ENCODE data around the gene BCAS3.

DNA sequence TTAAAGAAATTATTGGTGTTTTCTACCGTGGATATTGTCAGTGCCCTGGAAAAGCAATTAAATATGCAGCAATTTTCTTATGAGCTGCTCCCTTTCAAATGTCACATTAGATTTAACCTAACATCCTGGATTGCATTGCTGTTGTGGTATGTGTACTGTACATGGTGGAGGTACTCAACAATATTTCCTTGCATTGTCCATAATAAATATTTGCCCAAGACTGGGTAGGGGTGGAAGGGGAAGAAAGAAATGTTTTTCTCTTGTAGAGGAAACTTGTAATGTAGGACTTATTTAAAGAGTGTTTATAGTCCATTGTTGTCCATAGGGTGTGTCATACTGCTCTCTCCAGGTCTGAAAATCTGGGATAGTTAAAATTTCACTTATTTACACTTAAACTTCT, 375.8 kb downstream of the BCAS3 start:
- TF ChIP-seq, protein P1, sequence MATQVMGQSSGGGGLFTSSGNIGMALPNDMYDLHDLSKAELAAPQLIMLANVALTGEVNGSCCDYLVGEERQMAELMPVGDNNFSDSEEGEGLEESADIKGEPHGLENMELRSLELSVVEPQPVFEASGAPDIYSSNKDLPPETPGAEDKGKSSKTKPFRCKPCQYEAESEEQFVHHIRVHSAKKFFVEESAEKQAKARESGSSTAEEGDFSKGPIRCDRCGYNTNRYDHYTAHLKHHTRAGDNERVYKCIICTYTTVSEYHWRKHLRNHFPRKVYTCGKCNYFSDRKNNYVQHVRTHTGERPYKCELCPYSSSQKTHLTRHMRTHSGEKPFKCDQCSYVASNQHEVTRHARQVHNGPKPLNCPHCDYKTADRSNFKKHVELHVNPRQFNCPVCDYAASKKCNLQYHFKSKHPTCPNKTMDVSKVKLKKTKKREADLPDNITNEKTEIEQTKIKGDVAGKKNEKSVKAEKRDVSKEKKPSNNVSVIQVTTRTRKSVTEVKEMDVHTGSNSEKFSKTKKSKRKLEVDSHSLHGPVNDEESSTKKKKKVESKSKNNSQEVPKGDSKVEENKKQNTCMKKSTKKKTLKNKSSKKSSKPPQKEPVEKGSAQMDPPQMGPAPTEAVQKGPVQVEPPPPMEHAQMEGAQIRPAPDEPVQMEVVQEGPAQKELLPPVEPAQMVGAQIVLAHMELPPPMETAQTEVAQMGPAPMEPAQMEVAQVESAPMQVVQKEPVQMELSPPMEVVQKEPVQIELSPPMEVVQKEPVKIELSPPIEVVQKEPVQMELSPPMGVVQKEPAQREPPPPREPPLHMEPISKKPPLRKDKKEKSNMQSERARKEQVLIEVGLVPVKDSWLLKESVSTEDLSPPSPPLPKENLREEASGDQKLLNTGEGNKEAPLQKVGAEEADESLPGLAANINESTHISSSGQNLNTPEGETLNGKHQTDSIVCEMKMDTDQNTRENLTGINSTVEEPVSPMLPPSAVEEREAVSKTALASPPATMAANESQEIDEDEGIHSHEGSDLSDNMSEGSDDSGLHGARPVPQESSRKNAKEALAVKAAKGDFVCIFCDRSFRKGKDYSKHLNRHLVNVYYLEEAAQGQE (IDR thresholded peaks at IDR 0.05), result no peak
- TF ChIP-seq, protein P2, sequence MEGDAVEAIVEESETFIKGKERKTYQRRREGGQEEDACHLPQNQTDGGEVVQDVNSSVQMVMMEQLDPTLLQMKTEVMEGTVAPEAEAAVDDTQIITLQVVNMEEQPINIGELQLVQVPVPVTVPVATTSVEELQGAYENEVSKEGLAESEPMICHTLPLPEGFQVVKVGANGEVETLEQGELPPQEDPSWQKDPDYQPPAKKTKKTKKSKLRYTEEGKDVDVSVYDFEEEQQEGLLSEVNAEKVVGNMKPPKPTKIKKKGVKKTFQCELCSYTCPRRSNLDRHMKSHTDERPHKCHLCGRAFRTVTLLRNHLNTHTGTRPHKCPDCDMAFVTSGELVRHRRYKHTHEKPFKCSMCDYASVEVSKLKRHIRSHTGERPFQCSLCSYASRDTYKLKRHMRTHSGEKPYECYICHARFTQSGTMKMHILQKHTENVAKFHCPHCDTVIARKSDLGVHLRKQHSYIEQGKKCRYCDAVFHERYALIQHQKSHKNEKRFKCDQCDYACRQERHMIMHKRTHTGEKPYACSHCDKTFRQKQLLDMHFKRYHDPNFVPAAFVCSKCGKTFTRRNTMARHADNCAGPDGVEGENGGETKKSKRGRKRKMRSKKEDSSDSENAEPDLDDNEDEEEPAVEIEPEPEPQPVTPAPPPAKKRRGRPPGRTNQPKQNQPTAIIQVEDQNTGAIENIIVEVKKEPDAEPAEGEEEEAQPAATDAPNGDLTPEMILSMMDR (IDR thresholded peaks at IDR 0.05; ENCODE audit: low read depth, low read length, missing input control), result no peak
- no peak for TF ChIP-seq TAF1 (conservative IDR thresholded peaks at IDR 0.05)
- TF ChIP-seq JUND (IDR thresholded peaks at IDR 0.05), result no peak
- TF ChIP-seq, protein P3, sequence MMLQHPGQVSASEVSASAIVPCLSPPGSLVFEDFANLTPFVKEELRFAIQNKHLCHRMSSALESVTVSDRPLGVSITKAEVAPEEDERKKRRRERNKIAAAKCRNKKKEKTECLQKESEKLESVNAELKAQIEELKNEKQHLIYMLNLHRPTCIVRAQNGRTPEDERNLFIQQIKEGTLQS (IDR thresholded peaks at IDR 0.05), result no peak
- TF ChIP-seq, protein P4, sequence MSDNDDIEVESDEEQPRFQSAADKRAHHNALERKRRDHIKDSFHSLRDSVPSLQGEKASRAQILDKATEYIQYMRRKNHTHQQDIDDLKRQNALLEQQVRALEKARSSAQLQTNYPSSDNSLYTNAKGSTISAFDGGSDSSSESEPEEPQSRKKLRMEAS (IDR thresholded peaks at IDR 0.05), result no peak
- no peak for TF ChIP-seq GABPA (IDR thresholded peaks at IDR 0.05 in 1 of 2, conservative IDR thresholded peaks at IDR 0.05 in 1 of 2)
- no peak for TF ChIP-seq RAD21 (IDR thresholded peaks at IDR 0.05)
- TF ChIP-seq, protein P5, sequence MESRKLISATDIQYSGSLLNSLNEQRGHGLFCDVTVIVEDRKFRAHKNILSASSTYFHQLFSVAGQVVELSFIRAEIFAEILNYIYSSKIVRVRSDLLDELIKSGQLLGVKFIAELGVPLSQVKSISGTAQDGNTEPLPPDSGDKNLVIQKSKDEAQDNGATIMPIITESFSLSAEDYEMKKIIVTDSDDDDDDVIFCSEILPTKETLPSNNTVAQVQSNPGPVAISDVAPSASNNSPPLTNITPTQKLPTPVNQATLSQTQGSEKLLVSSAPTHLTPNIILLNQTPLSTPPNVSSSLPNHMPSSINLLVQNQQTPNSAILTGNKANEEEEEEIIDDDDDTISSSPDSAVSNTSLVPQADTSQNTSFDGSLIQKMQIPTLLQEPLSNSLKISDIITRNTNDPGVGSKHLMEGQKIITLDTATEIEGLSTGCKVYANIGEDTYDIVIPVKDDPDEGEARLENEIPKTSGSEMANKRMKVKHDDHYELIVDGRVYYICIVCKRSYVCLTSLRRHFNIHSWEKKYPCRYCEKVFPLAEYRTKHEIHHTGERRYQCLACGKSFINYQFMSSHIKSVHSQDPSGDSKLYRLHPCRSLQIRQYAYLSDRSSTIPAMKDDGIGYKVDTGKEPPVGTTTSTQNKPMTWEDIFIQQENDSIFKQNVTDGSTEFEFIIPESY (IDR thresholded peaks at IDR 0.05), result no peak
- no peak for TF ChIP-seq FOXA1 (IDR thresholded peaks at IDR 0.05)
- no peak for TF ChIP-seq SP1 (IDR thresholded peaks at IDR 0.05)
- TF ChIP-seq HNF4G (IDR thresholded peaks at IDR 0.05), result no peak
